Natural killer cell treated with Interleukin-12 subunit alpha and Interleukin-12 subunit beta and Interleukin-15 and Interleukin-18, amount 100 ng/mL, for 72 hours (primary cell): ENCODE measurements around the gene TUBA3D. TPM values are rescaled to one million over a fixed set of nuclear protein-coding genes. Genes with fewer than 3 reads are reported as not detected.
"Not testable (repeated sequence)": the region's sequence is repeated elsewhere in the genome, so short reads cannot be mapped to it uniquely, and the experiment has no call there.

Experiments
- ATAC-seq, 2 donors: fragments of 150-1000 bp; cut with Tn5 transposase in 1 of 2; sonication (Bioruptor Pico), chemical (Tn5 transposase) in 1 of 2; 2 replicates each; pipeline ENCODE4 v1.10.0; 2021
- DNase-seq: peaks from one replicate; pipeline ENCODE4 v3.0.0; 2022; ENCODE audit warnings: low spot score
- H3K27ac Mint-ChIP-seq, 2 donors: 1 replicate in 1 of 2; 2 replicates in 1 of 2; pipeline ENCODE4 v1.8.0; 2022; ENCODE audit warnings: mixed read lengths in 2 of 2, mild to moderate bottlenecking in 1 of 2, moderate library complexity in 1 of 2
- H3K27me3 Mint-ChIP-seq, 2 donors: 1 replicate in 1 of 2; 2 replicates in 1 of 2; pipeline ENCODE4 v1.8.0; 2022; ENCODE audit warnings: mixed read lengths in 2 of 2
- H3K36me3 Mint-ChIP-seq: one replicate; pipeline ENCODE4 v1.8.0; 2022; ENCODE audit warnings: mixed read lengths
- H3K4me1 Mint-ChIP-seq, 2 donors: 1 replicate in 1 of 2; 2 replicates in 1 of 2; pipeline ENCODE4 v1.8.0; 2022; ENCODE audit warnings: low read depth in 2 of 2, mixed read lengths in 2 of 2, mild to moderate bottlenecking in 1 of 2
- H3K4me3 Mint-ChIP-seq: one replicate; pipeline ENCODE4 v1.8.0; 2022; ENCODE audit warnings: mixed read lengths
- H3K9me3 Mint-ChIP-seq: 2 replicates; pipeline ENCODE4 v1.8.0; 2022; ENCODE audit warnings: mixed read lengths
- total RNA-seq, 2 donors: library from RNA; stranded (reverse); gene quantifications; one replicate each; pipeline ENCODE4 v1.2.3, GENCODE V29; 2022

Gene TUBA3D
- total RNA-seq, 2 donors from 2014 or later = not detected

- Mint-ChIP-seq H3K4me1 (peaks cover 20 to 27% of the 10 kb centered on the region in 2 donors), H3K27ac (peak overlapping the region; percentile 66 to 70), H3K4me3 (peak overlapping the region; percentile 89)
- peak in 1 of 2 donors; percentile 21 for ATAC-seq
- H3K36me3 Mint-ChIP-seq, DNase-seq, H3K27me3 Mint-ChIP-seq, H3K9me3 Mint-ChIP-seq: not testable (repeated sequence)
Measured at GRCh38 chr2:131491469-131491836, 15.5 kb downstream of the TUBA3D start.

GRCh38 chr2:131492015-131492417 lies 16.1 kb downstream of the TUBA3D start, which contains the start of gene MZT2A:
TSS of gene MZT2A (minus strand) at chr2:131492397. CDS start at chr2:131492376, 21 bp downstream.
- Mint-ChIP-seq H3K4me1 (peaks cover 20 to 27% of the 10 kb centered on the region in 2 donors), H3K4me3 (peak within 1 kb of the TSS; percentile 99), H3K27ac (peak within 1 kb of the TSS; percentile 96 to 98)
- H3K27me3 Mint-ChIP-seq, H3K9me3 Mint-ChIP-seq, DNase-seq, H3K36me3 Mint-ChIP-seq: not testable (repeated sequence)
- peak; percentile 2 to 31 for ATAC-seq

GRCh38 chr2:131492418-131493198 lies 16.7 kb downstream of the TUBA3D start:
- Mint-ChIP-seq H3K36me3 (no peaks in the 10 kb centered on the region), H3K9me3 (no peaks in the 10 kb centered on the region)

GRCh38 chr2:131493199-131493968 lies 17.5 kb downstream of the TUBA3D start:
- no peak for DNase-seq
- ATAC-seq = peak; percentile 40 to 50
- H3K27ac Mint-ChIP-seq = peak overlapping the region; percentile 96 to 98
- peak overlapping the region; percentile 99 for H3K4me3 Mint-ChIP-seq
- peaks cover 6% of the 10 kb centered on the region for H3K36me3 Mint-ChIP-seq
- peaks cover 29 to 39% of the 10 kb centered on the region in 2 donors for H3K4me1 Mint-ChIP-seq
- no peaks in the 10 kb centered on the region for H3K9me3 Mint-ChIP-seq
- no peaks in the 10 kb centered on the region for H3K27me3 Mint-ChIP-seq

More at GRCh38 chr2:131492418-131493198, 16.7 kb downstream of the TUBA3D start:
- Mint-ChIP-seq H3K27ac (peak overlapping the region; percentile 96 to 98), H3K4me1 (peaks cover 23 to 33% of the 10 kb centered on the region in 2 donors), H3K27me3 (no peaks in the 10 kb centered on the region), H3K4me3 (peak overlapping the region; percentile 99)
- DNase-seq = peak; percentile 96
- peak; percentile 83 to 92 for ATAC-seq

- Mint-ChIP-seq H3K4me1 (peaks cover 33 to 41% of the 10 kb centered on the region in 2 donors), H3K27ac (peak overlapping the region; percentile 20 to 60), H3K4me3 (peak overlapping the region; percentile 20)
- not testable (repeated sequence) for H3K36me3 Mint-ChIP-seq, ATAC-seq, H3K27me3 Mint-ChIP-seq, H3K9me3 Mint-ChIP-seq, DNase-seq
Measured at GRCh38 chr2:131495506-131495905, 19.6 kb downstream of the TUBA3D start.

GRCh38 chr2:131498321-131498973 lies 22.5 kb downstream of the TUBA3D start:
- H3K27me3 Mint-ChIP-seq, H3K36me3 Mint-ChIP-seq, H3K9me3 Mint-ChIP-seq, DNase-seq: not testable (repeated sequence)
- ATAC-seq = peak; percentile 89 to 97
- Mint-ChIP-seq H3K4me1 (peaks cover 29 to 35% of the 10 kb centered on the region in 2 donors), H3K4me3 (peak overlapping the region; percentile 74), H3K27ac (peak overlapping the region; percentile 76 to 87)

- not testable (repeated sequence) for H3K9me3 Mint-ChIP-seq, H3K27me3 Mint-ChIP-seq, DNase-seq, H3K36me3 Mint-ChIP-seq
- Mint-ChIP-seq H3K4me1 (peaks cover 20 to 22% of the 10 kb centered on the region in 2 donors), H3K4me3 (peak overlapping the region; percentile 67), H3K27ac (peak overlapping the region; percentile 92 to 94)
- ATAC-seq = peak; percentile 58 to 65
Measured at GRCh38 chr2:131503587-131503986, 27.7 kb downstream of the TUBA3D start.

GRCh38 chr2:131504082-131504750 lies 28.3 kb downstream of the TUBA3D start:
- Mint-ChIP-seq H3K4me3 (peak overlapping the region; percentile 80), H3K27ac (peak overlapping the region; percentile 92 to 94), H3K4me1 (peaks cover 15 to 18% of the 10 kb centered on the region in 2 donors)
- H3K27me3 Mint-ChIP-seq, H3K9me3 Mint-ChIP-seq, H3K36me3 Mint-ChIP-seq, DNase-seq: not testable (repeated sequence)
- peak; percentile 95 to 97 for ATAC-seq

- H3K4me3 Mint-ChIP-seq = no peak overlapping the region
- DNase-seq (no peak), ATAC-seq (no peak)
- H3K36me3 Mint-ChIP-seq = peaks cover 8% of the 10 kb centered on the region
- peaks cover 20 to 23% of the 10 kb centered on the region in 2 donors for H3K4me1 Mint-ChIP-seq
- no peaks in the 10 kb centered on the region for H3K27me3 Mint-ChIP-seq
- H3K27ac Mint-ChIP-seq = no peak overlapping the region
- no peaks in the 10 kb centered on the region for H3K9me3 Mint-ChIP-seq
Measured at GRCh38 chr2:131509615-131510014, 33.7 kb downstream of the TUBA3D start.

GRCh38 chr2:131511291-131511968 lies 35.5 kb downstream of the TUBA3D start:
- not testable (repeated sequence) for DNase-seq, H3K27me3 Mint-ChIP-seq, H3K4me3 Mint-ChIP-seq, ATAC-seq, H3K36me3 Mint-ChIP-seq, H3K9me3 Mint-ChIP-seq, H3K27ac Mint-ChIP-seq
- peaks cover 20 to 21% of the 10 kb centered on the region in 2 donors for H3K4me1 Mint-ChIP-seq

GRCh38 chr2:131511969-131512870 lies 36.3 kb downstream of the TUBA3D start:
- not testable (repeated sequence) for H3K36me3 Mint-ChIP-seq, H3K27me3 Mint-ChIP-seq, H3K9me3 Mint-ChIP-seq
- peak overlapping the region; percentile 71 to 87 for H3K27ac Mint-ChIP-seq
- ATAC-seq = peak in 1 of 2 donors; percentile 55
- DNase-seq = peak; percentile 18
- H3K4me1 Mint-ChIP-seq = peaks cover 20 to 21% of the 10 kb centered on the region in 2 donors
- H3K4me3 Mint-ChIP-seq = peak overlapping the region; percentile 70
